GM18519 (cell line): Measurements from ENCODE around the gene L1CAM.

Experiments
- ATAC-seq: cut with Tn5 transposase; IDR thresholded peaks from one replicate; pipeline ENCODE4 v1.9.1; 2021; ENCODE audit warnings: mild to moderate bottlenecking, moderate library complexity; ENCODE audit not compliant: unreplicated experiment, low FRiP score

L1CAM gene

DNA sequence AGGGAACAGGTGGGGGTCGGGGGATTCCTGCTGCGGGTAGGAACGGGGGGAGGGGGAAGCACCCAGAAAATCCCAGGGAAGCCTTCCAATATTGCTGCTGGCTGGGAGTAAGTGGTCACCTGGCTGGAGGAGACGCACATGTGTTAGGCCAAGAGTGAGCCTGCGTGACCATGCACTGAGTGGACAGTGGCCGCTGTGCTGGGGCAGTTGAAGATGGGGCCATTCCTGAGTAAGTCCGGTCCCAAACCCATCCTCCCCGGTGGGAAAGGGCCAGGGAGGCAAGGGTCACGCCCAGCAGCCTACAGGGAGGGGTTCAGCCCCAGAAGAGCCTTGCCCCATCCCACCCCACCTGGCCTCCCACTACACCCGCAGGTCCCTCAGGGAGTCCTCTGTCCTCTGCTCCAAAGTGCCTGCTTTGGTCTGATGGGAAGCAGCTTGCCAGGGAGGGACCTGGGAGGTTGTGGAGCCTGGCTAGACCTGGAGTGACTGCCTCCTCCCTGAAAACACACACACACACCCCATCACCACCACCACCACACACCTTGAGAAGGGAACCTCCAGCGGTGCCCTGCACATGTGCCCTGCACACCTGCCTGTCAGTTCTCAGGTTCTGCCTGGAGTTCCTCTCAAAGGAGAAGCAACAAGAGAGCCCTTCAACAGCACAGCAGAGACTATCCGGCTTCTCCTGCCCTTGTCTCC, 6.1 kb downstream of the L1CAM start:
- ATAC-seq: no peak

DNA sequence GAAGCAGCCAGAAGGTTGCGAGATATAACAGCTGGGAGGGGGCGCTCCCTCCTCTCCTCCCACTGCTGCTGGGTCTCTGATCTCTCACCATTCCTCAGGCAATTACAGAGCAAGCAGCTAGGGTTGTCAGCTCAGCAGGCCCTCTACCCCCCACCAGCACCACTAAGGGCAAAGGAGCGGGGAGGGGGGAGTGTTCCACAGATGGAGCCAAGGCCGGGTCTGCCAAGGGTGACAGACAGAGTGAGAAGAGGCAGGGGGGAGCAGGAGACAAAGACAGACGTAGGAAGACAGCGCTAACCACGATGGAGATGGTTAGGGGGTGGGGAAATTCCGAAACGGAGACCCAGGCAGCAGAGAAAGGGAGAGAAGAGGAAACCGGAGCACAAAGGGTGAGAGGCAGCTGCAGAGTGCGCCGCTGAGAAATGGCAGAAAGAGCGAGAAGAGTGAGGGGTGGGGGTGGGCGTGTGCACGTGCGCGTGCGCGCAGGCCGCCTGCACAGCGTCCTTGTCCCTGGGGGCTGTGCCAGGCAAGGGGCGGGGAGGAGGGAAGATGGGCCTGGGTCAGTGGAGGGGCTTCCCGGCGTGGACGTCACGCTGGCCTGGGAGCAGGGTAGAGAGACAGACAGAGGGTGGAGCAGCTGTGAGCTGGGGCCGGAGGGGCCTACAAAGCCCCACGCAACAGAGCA, 6.9 kb downstream of the L1CAM start:
- no peak for ATAC-seq

DNA sequence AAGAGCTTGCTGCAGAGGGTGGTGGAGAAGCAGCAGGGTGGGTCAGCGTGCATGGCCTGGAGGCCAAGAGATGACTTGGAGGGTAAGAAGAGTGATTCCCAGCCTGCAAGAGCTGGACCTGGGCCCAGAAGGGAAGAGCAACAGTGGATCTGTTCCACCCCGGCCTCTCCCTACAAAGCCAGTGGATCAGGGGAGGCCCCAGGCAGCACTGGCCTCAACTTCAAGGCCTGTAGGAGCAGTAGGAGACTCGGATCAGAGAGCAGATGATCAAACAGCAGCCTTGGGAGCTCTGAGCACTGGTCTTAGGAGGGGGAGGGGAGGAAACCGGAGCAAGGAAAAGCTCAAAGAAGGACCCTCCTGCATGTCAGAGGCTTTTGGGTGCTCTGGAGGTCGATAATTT, 7.6 kb downstream of the L1CAM start:
- ATAC-seq: no peak

DNA sequence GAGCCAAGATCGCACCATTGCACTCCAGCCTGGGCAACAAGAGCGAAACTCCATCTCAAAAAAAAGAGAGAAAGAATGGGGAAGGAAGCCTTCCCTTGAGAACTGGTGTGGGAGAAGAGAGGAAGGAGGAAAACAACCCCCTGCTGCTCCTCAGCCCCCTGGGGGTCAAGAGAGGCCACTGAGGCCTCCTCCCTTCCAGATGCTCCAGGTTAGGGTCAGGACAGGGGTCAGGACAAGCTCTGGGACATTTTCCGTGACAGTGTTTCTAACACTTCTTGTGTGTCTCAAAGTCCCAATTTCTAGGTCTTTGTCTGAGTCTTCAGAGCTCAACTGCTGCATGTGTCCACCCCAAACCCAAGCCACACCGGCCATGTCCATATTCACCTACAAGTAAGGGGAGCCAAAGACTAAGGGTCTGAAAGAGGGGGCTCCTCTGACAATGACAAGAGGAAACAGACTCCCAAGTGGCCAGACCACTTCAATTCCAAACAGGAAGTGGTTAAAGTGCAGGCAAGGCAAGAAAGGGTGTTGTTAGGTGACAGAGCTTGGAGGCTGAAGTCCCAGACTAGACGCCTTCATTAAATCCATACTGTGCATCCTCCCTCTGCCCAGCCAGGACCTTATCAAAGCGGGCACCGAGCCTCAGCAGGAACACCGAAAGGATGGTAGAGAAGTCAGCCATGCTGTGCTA, 8.3 kb downstream of the L1CAM start:
- ATAC-seq: no peak

DNA sequence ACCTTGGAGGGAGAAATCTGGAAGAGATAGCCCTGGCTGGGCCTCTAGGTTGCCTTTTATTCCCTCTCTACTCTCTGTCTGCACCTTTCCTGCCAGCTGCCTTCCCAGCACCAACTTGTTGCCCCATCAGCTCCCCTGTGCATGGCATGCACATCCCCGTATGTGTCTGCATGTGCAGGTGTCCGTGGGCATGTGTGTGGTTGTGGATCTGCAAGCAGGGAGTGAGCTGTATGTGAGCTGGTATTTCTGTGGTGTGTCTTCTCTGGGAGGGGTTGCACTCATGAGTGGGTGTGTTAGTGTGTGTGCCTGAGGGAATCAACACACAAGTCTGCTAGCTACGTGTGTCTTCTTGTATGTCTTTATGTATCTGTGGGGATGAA, 9.9 kb downstream of the L1CAM start:
- no peak for ATAC-seq

DNA sequence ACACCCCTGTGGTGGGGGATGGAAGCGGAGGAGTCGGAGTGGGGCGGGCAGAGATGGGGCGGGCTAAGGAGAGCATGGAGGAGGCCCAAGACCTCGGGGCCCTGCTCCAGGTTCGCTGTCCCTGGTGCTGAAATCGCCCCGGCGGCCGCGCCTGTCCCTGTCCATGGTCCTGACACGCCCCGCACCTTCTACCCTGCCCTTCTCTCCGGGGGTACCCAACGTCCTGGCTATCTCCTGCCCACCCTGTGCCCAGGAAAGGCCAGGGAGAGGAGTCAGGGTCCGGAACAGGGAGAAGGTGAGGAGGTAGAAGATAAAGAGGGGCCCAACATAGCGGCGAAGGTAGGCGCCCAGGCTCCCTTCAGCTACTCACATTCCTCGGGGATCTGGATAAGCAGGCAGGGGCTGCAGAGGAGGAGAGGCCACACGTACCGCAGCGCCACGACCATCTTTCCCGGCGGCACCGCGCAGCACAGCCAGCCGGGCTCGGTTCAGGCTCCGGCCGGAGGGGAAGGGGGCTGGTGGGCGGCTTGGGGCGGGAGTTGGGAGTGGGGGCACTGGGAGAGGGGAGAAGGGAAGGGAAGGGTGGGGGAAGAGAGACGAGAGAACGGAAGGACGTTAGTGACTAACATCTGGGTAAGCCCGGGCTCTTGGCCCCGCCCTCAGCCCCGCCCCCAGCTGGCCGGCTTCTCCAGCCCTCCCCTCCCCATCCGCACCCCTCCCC, 10.4 kb downstream of the L1CAM start:
- ATAC-seq: no peak

DNA sequence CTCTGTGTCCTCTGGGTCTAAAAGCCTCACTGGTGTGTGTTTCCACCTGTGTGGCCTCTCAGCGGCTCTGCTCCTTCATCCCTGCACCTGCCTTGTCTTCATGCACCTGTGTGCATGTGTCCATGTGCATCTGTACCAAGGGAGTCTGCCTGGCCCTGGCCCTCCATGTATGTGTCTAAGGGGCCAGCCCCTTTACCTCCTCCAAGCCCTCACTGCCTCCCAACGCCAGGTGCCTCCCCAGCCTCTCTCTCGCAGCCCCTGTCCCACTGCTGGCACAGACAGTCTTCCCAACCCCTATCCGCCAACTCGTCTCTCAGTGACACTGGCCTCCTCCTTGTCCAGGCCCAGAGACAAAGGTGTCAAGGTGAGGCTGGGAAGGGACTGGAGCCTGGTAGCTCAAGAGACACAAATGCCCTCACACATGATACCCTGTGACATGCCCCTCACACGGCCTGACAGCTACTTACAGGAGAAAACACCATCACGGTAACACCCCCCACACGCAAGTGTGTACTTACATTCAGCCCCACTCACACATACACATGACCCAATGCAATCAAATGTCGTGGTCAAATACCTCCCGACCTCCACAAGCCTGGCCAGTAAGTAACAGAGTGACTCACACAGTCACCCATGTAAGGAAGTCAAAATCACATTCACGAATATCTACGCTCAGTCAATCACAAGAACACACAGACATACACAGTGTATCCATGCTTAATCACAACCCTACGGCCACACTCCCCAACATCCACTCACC, 11.4 kb downstream of the L1CAM start:
- ATAC-seq: no peak

DNA sequence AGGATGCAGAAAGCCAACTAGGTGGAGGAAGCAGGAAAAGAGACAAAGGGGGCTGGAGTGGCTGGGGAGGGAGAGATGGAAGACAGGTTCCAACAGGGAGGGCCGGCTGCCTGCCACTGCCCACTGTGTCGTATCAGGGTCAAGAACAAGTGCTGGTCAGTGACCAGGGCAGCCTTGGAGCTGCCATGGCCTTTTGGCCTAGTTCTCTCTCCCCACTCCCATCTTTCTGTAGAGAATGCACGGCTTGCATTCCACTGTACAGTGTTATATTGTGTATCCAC, 11.9 kb downstream of the L1CAM start:
- ATAC-seq: no peak

DNA sequence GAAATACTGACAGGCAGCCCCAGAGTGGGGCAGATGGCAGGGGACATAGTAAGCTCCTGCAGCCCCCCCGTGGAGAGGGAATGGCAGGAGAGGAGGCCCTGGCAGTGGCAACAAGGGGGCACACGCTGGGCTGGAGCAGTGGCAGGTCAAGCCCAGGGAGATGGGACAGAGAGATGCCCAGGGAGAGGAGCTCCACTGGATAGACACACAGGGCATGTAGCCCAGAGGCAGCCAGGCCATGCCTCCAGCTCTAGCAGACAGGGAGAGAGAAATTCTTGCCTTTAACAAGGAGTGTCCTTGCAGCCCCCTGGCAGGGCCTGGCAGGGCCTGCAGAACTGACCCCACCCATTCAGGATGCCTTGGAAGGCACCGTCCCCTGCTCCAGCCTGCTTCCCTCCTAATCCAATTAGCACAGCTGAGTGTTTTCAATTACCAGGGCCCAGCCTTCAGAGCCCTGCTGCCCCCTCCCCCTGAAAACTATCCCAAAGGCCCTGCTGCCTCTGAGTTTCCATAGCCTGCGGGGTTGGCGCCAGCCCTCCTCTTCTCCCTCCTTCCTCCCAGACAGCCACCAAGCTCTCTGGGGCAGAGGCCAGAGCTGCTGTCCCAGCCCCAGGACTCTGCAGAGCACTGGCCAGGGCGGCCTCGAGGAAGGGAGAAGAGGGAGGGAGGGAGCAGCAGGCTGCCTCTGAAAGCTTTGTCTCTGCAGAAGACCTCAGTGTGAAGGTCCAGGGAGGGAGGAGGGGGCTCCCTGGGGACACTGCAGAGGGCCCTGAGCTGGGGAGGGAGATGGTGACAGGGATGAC, 12.5 kb downstream of the L1CAM start:
- ATAC-seq: no peak

DNA sequence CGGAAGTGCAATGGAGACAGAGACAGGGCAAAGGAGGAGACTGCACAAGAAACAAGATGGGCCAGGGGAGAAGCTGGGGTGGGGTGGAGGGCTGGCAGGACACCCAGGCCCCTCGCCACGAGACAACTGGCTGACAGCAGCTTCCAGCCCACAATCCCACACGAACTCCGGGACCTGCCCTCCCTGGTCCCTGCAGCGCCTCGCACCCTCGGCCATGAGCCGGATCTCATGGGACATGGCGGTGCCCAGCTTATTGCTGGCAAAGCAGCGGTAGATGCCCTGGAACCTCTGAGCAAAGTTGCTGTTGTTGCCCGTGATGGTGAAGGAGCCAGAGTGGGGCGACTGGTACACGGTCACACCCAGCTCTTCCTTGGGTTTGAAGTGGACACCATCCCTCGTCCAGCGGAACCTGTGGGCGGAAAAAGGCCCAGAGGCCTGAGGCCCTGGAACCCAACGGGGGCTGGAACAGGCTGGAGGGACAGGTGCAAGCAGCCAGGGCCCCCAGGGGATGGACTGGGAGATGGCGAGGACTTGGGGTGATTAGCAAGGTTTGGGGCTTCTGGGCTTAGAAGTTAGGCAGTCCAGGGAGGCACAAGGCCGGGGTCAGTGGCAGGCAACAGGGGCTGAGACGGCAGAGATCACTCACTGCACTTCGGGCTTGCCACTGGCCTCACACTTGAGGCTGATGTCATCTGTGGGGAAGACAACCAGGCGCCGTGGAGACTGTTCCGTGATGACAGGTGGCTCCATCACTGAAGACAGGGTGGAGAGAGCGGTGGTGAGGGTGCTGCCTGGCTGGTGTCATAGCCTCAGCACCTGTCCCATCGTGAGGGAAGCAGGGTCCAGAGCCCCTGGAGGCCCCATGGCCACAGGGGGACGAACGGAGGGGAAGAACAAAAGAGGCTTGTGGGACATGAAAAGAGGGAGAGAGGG, 13.8 kb downstream of the L1CAM start:
- no peak for ATAC-seq

DNA sequence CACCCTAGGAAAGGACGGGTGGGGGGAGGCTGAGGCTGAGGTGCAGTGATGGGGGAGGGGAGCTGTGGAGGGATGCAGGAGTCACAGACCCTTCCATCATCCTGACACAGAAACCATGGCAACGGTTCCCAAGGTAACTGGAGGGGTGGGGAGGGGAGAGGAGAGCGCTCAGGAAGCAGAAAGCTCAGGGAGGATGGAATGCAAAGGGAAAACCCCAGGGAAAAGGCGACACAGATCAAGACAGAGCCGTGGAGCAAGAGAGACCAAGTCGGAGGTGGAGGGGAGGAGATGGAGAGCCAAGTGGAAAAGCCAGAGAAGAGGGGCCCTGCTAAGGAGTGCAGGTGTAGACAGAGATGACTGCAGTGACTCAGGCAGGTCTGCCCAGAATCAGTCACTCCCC, 14.5 kb downstream of the L1CAM start:
- ATAC-seq: no peak

DNA sequence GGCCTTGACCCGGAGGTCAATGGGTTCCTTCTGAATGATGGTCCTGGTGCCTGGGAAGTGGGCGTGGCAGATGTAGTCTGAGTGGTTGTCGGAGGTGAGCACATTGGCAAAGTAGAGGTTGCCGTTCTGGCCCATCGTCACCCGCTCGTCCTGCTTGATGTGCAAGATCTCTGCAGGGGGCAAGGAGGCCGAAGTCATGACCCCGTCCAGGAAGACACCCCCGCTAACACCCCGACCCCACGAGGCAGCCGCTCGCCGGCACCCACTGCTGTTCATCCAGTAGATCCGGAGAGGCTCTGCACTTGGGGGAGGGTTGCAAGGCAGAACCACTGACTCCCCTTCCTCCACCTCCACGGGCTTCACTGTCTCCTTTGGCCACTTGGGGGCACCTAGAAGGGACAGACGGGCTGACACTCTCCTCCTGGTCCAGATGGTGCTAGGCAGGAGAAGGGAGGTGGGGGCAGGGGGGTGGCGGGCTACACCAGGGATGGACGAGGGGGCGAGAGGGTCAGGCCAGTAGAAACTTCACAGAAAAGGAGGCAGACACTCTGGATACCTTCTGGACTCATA, 15.1 kb downstream of the L1CAM start:
- no peak for ATAC-seq

DNA sequence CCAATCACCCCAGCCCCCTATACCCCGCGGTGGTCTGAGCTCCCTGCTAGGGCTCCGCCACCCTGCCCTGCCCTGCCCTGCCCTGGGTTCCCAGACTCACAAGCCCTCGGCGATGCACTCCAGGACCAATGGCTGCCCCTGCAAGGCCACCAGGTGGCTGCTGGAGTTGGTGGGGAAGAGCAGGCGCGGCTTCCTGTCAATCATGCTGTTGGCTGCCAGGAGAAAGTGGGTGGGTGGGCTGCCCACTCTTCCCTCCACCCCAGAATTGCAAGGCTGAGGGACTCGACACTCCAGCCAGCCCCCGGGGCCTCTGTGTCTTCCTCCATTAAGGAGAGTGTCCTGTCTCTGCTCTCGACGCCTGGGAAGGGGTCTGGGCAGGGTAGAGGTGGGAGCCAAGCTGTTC, 15.7 kb downstream of the L1CAM start:
- ATAC-seq: no peak

DNA sequence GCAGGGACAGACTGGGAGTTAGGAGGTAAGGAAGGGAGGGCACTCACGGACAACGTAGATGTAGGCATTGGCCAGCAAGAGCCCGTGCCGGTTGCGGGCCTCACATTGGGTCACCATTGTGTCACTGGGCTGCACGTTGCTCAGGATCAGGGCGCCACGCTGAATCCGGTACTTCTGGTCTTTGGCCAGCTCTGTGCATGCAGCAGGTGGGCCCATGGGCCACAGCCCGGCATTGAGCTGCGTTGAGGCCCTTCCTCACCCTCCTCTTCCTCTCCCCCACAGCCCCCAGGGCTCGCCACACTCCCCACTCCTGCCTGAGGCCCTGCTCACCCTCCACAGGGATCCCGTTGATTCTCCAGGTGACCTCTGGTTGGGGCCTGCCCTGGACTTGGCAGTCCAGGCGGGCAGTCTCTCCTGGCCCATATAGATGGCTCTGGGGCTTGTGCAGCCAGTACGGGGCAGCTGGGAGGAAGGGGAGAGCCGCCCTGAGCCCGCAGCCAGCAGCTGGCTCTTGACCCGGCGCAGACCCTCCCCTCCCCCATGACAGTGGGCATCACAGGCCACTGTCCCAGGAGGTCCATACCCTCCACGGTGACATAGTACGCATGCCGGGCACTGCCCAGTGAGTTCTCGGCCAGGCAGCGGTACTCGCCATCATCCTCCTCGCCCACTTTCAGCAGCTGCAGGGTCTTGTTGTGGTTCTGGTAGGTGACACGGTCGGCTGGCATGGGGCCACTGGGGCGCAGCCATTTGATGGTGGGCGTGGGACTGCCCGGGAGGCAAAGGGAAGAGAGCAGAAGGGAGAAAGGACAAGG, 16.3 kb downstream of the L1CAM start:
- ATAC-seq: no peak

DNA sequence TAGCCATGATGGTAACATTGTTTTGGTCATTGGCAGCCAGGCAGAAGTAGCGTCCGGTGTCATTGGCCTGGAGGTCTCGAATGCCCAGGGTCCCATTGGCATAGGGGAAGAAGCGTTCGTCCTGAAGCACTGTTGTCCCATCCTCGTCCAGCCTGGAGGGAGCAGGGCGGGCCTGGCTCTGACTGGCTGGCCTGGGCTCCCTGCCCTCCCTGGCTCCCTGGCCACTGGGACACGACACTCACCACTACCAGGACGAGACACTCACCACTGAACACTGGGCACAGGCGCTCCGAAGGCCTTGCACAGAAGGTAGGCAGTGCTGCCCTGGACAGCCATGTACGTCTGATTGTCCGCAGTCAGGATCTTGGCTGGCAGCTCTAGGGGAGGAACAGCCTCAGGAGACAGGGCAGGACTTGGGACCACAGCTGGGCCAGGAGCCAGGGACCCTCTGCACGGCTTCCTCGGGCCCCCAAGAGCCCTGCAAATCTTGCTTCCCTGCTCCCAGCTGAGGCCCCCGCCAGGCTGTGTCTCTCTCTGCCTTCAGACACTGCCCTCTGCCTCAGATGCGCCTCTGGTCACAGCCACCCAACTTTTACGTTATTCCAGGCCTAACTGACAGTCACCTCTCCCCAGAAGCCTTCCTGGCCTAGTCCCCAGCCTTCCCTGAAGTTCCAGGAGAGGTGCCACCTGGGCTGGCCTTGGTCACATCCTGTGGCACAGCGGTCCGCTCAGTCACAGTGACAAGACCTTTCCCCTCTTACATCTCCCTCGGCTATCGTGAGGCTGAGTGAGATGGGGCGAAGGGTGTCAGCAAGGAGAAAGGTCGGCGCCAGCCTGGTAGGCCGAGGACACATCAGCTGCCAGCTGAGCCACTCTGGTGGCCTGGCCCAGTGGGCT, 17.1 kb downstream of the L1CAM start:
- ATAC-seq: no peak

DNA sequence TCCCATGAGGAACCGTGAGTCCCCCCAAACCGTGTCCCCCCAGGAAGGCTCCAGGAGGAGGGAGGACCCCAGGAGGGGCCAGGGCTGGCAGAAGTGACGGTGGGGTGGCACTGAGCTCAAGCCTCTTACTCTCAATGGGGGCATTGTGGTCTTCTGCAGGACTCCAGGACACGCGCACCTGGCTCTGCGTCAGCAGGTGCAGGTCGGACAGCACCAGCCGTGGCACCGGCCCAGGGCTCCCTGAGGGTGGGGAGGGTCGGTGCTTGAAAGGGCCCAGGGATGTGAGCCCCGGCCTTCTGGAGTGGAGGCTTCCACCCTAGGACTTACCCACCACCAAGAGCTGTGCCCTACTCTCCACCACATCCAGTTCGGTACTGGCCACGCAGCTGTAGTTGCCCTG, 18.3 kb downstream of the L1CAM start:
- no peak for ATAC-seq

DNA sequence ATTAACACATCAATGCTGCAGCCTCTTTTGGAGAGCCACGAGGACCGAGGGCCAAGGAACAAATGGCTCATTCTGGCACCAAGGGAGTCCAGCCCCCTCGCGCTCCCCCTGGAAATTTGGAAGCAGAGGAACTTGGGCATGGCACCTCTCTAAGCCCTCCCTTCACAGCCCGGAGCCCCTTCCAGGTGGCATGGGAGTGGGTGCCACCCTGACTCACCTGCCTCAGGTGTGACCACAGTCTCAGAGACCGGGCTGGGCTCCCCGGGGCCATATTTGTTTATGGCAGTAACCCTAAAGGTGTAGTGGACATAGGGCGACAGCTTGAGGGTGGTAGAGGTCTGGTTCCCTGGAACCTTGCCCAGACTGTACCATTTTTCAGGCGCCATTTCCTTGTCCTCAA, 18.8 kb downstream of the L1CAM start:
- no peak for ATAC-seq
